HG02623 (cell line): Measurements from ENCODE around the gene KIF1A.

Source experiments
- ATAC-seq: cut with Tn5 transposase; IDR thresholded peaks from one replicate; pipeline ENCODE4 v1.9.1; 2021; ENCODE audit warnings: moderate library complexity; ENCODE audit not compliant: unreplicated experiment

Gene KIF1A

DNA sequence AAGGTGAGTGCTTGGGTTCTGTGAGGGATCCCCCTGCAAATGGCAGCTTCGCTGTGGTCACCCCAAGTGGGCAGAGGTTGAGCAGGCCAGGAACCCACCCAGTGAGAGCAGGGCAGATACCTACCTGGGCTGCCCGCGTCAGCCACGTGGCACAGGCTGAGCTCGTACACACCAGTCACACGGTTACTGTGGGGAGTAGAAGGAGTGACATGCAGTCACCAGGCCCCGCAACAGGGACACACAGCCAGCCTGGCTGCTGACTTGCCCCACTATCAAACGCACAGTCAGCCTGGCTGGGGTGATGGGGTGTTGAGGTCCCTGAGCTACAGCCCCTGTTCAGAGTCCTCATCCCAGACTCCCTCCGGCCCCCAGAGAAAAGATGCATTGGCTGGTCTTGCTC is 96.2 kb downstream of the KIF1A start:
- ATAC-seq, result no peak

DNA sequence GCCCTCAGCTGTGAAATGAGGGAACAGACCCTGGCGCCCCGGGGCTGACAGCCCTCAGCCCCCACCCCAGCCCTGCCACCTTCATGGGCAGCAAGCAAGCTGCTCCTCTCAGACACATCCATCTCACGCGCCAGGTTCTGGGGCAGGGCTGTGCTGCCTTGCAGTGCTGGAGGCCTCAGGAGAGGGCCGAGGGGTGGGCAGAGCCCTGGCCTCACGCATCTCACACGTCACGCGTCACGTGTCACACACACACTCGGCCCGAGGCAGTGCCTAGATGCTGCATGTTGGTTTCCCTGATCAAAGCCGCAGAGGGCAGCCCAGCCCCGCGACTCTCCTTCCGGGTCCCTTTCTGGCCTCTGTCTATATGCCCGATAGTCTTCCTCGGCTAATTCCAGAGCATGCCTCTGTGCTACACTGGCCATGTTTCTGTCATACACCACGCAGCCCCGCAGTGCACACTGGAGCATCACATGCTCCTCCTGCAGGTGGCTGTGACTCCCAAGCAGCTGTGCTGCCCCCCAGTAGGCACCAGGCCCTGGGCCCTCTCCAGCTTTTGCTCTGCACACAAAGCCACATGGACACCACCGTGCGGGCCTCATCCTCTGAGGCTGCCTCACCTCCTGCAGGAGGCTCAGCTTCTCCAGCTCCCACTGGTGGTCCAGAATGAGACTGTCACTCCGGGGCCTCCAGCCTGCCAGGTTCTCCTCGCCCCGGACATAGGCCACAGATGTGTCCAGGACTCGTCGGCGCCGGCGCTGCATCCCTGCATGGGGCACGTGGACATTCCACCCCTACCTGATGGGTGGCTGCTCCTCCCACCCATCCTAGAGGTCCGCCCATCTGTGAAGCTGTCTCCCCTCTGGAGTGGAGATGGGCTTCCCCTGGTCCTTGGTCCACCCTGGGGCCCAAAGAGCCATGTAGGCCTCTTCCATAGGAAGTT is 97.0 kb downstream of the KIF1A start:
- ATAC-seq, result no peak

DNA sequence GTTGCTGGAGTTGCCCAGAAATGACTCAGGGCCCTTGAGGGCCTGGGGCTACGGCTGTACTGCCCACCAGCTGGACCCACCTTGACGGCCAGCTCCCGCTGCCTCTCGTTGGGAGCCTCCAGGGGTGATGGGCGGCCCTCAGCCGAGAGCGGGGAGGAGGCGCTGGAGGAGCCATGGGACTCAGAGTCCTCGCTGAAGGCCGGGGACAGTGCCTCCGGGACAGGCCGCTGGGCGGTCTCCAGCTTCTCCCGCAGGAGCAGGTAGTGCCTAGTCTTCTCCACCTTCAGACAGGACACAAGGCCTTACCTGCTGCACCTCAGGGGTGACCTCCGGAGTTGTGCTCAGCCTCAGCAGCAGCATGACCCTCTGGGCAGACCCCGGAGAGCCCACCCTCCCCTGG is 97.6 kb downstream of the KIF1A start:
- ATAC-seq, result no peak

DNA sequence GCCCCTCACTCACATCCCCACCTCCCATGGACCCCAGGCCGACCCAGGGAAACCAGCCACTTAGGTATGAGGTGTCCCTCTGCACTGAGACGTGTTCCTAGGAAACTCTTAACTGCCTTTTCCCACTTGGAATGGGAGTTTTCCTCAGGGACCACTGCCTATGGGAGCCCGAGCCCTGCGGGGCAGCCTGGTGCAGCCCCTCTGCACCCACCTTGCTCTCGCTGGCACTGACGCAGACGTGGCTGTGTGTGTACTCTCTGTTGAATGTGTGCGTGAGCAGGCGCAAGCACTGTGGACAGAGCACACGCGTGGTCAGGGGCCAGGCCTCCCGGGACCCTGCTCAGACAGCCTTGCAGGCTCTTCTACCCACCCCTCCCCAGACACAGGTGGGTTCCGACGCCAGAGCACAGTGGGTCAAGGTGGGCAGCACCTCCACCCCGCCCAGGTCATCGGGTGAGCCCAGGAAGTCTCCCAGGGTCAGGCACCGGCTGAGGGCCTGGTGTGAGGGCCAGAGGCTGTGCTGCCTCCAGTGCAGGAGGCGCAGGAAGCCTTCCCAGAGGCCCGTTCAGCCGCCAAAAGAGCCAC is 98.3 kb downstream of the KIF1A start:
- no peak for ATAC-seq

DNA sequence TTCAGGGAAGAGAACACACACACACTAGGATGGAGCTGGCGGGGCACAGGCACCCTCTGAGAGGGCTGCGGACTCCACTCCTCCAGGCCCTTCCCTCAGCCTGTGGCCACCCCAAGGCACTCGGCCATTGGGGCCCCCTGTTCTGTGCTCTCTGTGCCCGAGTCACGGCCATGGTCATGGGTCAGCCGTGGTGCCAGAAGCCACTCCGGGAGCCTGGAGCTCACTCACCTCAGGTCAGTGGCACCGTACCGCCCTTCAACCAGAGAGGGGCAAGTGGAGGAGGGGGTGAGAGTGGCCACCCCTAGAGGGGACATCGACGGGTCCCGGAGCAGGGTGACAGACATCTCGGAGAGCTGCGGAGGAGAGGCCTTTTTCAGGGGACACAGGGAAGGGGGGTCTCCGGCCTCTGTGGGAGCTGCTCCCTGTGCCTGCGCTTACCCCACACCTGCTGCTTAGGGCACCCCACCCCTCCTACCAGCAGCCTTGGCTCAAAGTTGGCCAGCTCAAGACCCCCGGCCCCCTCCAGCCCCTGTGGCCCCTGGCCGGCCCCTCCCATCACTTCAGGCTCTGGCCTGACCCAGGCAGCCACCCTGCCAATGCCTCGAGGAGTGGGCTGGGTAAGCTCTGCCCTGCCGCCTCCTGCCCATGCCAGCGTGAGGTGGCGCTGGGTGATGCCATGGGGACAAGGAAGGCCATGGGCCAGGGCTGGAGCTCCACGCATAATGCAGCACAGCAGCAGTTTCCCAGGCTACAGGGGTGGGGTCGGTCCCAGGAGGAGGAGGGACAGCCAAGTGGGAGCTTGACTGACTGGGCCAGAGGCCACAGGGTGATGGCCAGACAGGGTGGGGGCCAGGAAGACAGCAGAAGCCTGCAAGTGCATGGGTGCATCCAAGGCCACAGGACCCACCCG is 99.1 kb downstream of the KIF1A start:
- ATAC-seq, result no peak

DNA sequence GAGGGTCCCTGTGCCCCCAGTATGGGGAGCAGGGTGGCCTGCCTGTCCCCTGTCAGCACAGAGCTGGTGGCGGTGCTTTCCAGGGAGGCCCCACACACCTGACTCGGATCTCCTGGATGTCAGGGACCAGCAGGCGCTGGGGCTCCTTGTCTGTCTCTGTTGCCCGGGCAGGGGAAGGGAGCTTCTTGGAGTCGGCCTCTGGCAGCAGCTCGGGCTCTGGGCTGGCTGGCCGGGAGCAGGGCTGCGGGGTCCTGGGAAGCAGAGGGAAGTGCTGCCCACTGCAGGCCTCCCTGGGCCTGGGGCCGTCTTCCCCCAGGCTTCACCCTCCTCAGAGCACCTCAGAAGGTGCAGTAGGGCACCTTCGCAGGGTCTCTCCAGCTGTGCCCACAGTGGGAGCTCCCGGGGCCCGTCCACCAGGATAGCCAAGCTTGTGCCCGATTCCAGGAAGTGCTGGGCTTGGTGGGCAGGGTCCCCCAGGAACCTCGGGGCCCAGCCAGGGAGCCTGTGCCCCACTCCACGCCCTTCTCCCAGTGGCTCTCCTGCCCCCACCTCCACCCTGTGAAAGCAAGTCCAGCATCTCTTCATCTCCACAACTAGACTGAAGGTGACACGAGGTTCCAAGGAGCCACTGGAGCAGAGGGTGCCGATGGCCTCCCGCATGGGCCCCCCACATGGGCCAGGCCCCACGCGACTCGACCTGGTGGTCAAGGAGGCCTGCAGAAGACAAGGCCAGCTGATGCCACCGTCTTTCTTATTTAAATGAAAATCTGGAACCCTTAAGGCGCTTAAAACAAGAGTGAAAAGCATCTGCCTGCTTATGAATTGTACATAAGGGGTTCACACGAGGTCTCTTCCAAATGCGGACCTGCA is 100.1 kb downstream of the KIF1A start:
- ATAC-seq, result no peak

DNA sequence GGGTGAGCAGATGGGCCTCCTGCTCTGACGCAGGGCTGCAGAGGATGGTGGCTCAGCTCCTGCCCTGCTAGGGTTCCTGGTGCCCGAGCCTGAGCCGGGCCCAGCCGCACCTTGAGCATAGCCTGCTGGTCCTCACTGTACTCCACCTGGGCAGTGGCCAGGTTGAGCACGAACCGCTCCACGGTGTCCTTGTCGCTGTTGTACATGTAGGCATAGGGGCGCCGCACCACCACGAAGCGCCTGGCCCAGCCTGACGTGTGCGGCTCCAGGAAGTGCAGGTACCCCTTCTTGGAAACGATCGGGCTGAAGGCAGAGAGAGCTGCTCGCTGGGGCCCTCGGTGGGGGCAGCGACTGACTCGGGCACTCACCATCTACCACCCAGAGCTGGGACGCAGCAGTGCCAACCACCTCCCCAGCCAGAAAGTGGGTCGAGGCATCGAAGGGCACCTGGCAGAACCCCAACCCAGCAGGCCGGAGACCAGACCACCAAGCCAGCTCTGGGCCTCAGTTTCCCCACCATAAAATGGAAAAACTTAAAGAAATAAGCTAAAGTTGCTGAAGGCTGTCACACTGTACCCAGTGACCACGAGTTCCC is 101.0 kb downstream of the KIF1A start:
- no peak for ATAC-seq

DNA sequence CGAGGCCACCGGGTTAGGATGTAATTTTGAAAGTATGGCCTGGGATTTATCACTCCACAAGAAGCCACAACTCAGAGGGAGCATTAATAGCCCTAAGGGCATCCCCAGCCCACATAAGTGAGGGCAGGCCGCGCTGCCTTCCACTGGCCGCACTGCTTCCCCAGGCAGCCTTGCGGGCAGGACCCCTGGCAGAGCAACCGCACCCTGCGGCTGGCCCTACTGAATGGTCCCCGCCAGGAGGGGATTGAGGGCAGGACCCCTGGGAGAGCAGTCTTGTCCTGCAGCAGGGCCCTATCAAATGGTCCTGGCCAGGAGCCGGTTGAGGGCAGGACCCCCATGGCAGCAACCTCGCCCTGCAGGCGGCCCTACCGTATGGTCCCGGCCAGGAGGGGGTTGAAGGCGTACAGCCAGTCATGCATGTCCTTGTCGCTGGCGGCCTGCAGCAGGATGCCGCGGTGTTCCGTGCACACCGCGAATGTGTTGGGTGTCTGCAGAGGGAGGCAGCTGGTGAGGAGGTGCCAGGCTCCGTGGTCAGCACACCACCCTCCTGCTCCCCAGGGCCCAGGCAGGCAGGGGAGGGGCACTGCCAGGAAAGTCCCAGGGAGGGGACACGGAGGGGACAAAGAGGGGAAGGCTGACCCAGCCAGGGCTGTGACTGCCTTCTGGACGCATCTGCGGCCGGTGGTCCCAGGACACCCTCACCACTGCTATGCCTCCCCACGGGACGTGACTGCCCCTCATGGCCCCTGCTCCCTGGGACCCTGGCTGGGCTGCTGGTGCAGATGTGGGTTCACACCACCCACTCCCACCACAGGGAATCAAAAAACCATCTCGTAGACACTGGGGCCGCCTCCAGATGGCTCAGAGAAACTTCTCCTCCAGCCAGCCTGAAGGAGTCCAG is 102.1 kb downstream of the KIF1A start:
- no peak for ATAC-seq

DNA sequence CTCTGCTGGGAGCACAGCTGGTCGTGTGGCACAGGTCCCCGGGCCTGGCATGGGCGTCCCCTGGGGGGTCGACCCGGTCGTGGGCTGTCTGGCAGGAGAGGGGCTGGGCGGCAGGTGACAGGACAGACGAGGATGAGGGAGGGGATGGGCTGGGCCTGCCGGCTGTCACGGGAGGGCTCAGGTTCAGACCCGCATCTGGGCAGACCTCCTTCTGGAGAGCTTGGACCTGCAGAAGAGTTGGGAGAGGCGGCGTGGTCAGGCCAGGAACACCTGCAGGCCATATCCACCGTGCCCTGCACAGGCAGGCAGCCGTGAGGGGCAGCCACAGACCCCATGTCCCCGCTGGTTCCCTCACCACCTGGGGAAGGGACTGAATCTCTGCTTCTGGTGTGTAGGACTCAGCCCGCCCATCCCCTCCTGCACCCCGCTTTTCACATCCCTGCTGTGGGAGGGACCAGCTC is 102.8 kb downstream of the KIF1A start:
- ATAC-seq, result no peak

DNA sequence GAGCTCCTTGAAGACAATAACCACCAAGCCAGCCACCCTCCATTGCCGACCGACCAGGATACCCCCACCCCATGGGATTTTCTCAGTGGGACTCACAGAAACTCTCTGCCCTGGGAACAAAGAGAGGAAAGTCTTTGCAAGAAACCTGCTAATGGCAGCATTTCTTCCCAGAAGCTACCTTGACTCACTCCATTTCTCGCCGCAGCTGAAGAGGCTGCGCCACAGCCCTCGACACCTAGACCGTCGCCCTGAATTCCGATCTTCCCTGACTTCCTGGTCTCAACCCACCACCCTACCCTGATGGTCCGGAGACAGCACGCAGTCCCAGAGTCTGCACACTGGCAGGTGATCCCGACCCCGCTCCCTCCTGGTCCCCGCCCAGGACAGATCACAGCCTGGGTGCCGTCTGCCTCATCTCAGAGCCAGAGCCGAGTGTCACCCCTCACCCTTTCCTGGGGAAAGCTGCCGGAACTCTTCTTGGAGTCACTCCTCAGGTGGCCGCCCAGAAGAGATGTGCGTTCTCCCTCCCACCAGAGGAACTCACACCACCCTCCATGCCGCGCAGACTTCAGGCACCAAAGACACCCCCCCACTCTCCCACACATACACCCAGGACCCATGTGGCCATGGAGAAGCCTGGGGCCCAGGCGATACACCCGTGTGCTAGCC is 103.8 kb downstream of the KIF1A start:
- ATAC-seq, result no peak

DNA sequence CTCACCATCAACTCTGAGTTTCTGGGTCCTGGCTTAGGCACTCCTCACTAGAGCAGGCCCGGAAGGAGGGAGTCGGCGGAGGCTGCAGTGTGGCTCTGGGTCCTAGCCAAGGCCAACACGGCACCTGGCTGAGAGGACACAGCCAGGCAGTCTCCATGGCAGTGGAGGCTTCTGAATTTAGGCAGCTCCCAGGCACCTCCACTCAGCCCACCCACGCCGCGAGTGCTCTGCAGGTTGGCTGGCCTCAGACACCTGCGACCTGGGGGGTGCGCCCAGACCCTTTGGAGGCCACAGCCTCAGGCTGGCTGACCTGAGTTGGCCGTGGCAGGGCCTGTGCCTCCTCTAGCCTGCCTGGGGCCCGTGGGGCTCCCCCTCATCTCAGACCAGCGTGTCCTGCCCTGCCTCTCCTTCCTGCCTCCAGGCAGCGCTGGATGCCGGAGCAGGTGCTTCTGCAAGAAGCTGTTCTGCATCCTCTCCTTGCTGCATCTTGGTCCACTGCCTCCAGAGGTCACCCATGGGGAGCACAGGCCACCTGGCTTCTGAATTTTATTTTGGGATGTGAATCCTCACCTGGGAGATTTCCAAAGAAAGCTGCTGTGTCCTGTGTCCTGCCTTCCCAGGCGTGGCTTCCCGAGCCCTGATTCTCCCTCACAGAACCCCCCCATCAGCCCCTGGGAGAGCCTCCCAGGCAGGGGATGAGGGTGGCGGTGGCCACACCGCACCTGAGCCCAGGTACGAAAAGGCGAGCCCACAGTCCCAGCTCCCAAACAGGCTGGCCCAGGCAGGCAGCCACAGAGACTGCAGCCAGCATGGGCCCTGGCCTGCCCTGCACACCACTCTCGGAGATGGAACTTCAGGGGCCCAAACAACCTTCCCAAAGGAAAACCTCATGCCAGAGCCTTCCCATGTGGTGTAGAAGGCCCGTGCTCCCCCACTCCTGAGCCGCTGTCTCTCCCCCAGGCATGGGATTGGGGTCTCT is 105.0 kb downstream of the KIF1A start:
- no peak for ATAC-seq

DNA sequence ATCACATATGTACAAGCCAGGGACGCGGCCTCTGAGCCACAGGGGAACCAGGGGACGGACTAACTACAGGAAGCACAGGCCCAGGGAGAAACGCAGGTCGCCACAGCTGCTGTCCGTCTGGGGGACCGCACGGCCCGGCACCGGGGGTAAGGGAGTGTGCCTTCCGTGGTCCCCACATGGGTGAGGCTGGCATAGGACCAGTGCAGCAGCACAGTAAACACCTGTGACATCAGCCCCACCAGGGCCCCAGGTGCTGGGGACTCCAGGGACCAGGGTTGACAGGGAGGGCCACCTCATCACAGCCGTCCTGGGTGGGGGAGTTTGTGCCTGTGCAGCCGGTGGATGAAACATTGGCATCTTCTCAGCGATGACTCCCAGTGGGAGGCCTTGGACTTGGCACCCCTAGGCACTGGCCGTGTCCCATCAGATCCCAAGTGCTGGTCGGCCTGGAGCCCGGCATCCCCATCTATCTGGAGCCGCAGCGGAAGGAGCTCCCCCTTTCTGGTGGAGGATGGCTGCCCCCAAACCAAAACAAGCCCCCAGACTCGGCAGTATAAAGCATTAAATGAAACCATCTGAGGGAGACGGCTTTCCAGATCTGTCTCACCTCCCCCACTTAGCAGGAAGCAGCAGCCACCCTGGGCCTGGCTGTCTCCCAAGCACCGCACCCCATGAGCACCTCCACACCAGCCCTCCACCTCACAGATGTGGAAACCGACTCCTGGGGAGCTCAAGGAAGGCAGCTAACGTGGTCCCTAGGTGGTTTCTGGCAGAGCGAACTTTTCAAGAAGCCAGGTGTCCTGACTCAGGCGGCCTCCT is 105.9 kb downstream of the KIF1A start:
- no peak for ATAC-seq

DNA sequence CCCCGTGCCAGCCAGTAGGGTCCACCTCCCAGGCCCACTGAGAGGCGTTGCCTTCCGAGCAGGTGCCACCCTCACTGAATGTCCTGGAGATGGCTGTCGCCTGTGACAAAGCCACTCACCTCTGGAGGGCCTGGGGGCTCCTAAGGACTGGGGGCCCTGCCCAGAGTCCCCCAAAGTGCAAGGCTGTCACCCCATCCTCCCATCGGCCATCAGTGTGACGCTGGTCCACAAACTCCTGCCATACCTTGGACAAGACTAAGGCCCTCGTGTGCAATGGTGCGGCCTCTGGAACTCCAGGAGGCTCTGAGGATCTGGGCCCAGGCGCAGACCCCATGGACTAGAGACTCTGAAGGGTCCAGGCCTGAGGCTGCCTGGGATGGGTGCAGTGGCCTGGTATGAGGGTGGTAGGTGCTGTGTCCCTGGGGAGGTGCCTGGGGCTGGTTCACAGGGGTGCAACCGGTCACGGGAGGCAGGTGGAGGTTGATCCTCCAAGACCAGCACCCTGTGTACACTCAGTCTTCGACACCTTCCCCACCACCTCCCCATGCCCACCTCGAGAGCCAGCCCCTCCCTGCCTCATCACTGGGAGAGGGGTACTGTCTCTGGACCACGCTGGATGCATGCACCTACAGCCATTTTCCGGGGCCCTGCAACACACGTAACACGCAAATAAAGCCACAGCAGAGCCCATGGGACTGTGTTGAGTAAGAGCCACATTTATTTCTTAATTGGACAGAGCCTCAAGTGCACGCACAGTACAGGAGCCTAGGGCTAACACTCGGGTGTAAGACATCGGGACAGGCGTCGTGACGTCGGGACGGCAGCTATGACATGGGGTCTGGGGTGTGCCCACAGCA is 106.7 kb downstream of the KIF1A start:
- ATAC-seq, result no peak

DNA sequence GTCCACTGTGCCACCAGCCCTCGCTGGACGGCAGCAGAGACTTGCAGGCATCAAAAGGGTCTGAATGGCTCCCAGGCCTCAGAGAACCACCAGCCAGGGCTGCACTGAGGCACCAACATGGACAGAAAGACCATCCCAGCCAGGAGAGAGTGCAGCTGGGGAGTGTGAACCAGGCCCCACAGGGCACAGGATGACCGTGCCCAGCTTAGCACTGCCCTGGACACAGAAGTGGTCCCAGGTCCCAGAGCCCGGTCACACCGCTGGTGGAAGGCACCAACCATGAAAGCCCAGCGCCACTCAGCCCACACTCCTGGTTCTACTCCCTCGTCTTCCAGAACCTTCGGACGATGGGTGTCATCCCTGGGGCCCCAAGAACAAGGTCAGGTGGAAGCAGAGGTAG is 107.9 kb downstream of the KIF1A start:
- no peak for ATAC-seq

DNA sequence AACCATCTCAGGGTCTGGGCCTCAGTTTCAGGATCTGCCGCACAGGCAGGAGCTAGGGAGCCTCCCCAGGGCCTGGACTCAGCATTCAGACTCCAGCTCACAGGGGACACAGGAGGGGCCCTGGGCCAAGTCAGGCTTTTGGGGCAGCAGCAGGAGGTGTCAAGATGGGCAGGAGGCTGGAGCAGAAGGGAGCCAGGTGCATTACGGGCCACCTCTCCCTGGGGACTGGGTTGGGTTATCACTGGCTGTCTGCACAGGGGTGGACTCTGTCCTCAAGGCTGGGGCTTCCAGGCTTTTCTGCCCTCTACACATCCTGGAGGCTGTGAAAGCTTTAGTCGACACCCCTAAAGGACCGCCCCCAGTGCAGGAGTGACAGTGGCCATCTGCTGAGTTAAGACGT is 108.3 kb downstream of the KIF1A start:
- ATAC-seq, result no peak

DNA sequence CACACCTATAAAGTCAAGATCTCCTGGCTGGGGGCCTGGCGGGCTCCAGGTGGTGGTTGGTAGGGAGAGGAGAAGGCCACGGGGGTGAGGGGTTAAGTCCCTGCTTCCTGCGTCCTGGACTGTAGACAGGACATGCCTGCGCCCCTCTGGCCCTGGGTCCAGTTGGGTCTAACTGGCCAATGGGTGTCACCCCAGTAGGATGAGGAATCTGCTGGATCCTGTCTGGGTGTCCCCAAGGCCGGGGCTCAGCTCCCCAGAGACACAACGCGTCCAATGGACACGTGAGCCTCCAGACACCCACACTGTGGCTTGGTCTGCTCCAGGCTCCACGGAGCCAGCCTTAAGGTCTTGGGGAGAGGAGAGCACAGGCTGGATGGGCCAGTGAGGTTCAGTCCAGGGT is 108.7 kb downstream of the KIF1A start:
- ATAC-seq, result no peak
